Measurements from ENCODE around the gene EPC1. TPM values are rescaled to one million over a fixed set of nuclear protein-coding genes. Genes with fewer than 3 reads are reported as not detected.

EPC1 gene
- total RNA-seq, 1 donor, result 26.7 TPM

Small RNAs within 50 kb of the gene (small RNA-seq; reads per million reads assigned to genes)
- gene RNU6-1244P, result not detected

Other genes starting within 250 kb of the EPC1 start
- 15.4 and 15.8 TPM in 2 replicates for gene CCDC7, start 99.0 kb upstream of the EPC1 start, total RNA-seq (ENCODE audit: low replicate concordance)

All from fibroblast of the aortic adventitia (primary cell).